ENCODE data around the gene CDK9.

CDK9 gene

GRCh38 chr9:127744398-127745110, 41.3 kb upstream of the CDK9 start:
- in situ Hi-C loops (cut with MboI; ENCODE audit: low sequenced_read_pairs, unreplicated experiment), result no loop called here
- TF ChIP-seq CTCF (IDR thresholded peaks at IDR 0.05; ENCODE audit: borderline replicate concordance, control extremely low read depth, extremely low read depth, insufficient read depth, missing control alignments), result no peak
- DNase-seq (ENCODE audit: low spot score), result no peak

- no peak for DNase-seq (ENCODE audit: low spot score)
- TF ChIP-seq CTCF (IDR thresholded peaks at IDR 0.05; ENCODE audit: borderline replicate concordance, control extremely low read depth, extremely low read depth, insufficient read depth, missing control alignments), result no peak
- in situ Hi-C loops (cut with MboI; ENCODE audit: low sequenced_read_pairs, unreplicated experiment), result no loop called here
These were observed 38.8 kb upstream of the CDK9 start for GRCh38 chr9:127746959-127747569.

GRCh38 chr9:127749090-127749787, 36.6 kb upstream of the CDK9 start:
- DNase-seq (ENCODE audit: low spot score), result no peak
- in situ Hi-C loops (cut with MboI; ENCODE audit: low sequenced_read_pairs, unreplicated experiment), result no loop called here
- no peak for TF ChIP-seq CTCF (IDR thresholded peaks at IDR 0.05; ENCODE audit: borderline replicate concordance, control extremely low read depth, extremely low read depth, insufficient read depth, missing control alignments)

- no peak for DNase-seq (ENCODE audit: low spot score)
- no peak for TF ChIP-seq CTCF (IDR thresholded peaks at IDR 0.05; ENCODE audit: borderline replicate concordance, control extremely low read depth, extremely low read depth, insufficient read depth, missing control alignments)
- in situ Hi-C loops (cut with MboI; ENCODE audit: low sequenced_read_pairs, unreplicated experiment), result no loop called here
These were observed 34.4 kb upstream of the CDK9 start for GRCh38 chr9:127751269-127752054.

GRCh38 chr9:127753148-127753547, 32.7 kb upstream of the CDK9 start:
- in situ Hi-C loops (cut with MboI; ENCODE audit: low sequenced_read_pairs, unreplicated experiment), result no loop called here
- TF ChIP-seq CTCF (IDR thresholded peaks at IDR 0.05; ENCODE audit: borderline replicate concordance, control extremely low read depth, extremely low read depth, insufficient read depth, missing control alignments), result no peak
- no peak for DNase-seq (ENCODE audit: low spot score)

GRCh38 chr9:127753622-127754021, 32.2 kb upstream of the CDK9 start:
- DNase-seq (ENCODE audit: low spot score), result no peak
- TF ChIP-seq CTCF (IDR thresholded peaks at IDR 0.05; ENCODE audit: borderline replicate concordance, control extremely low read depth, extremely low read depth, insufficient read depth, missing control alignments), result no peak
- in situ Hi-C loops (cut with MboI; ENCODE audit: low sequenced_read_pairs, unreplicated experiment), result no loop called here

All from GM13976 (cell line).